GM19043 (cell line): ENCODE measurements around the gene MEOX2.

Experiments used
- ATAC-seq: cut with Tn5 transposase; IDR thresholded peaks from one replicate; pipeline ENCODE4 v1.9.1; 2021; ENCODE audit warnings: low read depth; ENCODE audit not compliant: unreplicated experiment

Gene MEOX2

DNA sequence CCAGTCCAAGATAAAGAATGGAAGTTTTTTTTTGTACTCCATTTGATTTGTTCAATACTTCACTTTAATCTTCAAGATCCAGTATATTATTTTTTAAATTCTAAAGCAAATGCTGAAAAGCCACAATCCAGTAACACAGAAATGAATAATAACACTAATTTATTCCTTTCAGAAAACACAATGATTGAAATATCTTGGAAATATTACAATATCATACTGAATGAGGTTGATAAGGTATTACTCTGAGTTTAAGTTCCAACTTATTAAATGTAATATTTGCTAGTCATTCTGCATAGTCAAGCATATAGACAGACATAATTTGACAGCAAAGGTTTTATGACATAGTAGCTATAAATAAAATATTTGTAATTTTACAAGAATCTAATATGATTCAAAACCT is 4.4 kb downstream of the MEOX2 start:
- ATAC-seq = no peak

GRCh38 chr7:15681631-15682030 is 4.9 kb downstream of the MEOX2 start:
- ATAC-seq = no peak

DNA sequence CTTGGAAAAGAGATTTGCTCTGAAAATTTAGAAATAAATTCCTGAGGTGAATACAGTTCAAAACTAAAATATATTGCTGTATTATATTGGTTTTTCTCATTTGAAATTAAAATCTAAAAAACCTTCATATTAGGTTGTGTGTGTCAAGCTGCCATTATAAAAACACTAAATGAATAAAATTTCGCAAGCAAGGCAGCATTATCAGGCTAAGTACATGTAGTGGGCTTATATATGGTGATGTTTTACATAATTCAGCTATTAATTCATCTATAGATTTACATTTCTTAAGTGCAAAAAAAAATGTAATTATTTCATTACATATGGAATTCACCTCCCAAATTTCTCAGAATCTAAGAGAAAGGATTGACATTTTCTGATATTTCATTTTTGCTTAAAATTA is 5.3 kb downstream of the MEOX2 start:
- ATAC-seq = no peak

DNA sequence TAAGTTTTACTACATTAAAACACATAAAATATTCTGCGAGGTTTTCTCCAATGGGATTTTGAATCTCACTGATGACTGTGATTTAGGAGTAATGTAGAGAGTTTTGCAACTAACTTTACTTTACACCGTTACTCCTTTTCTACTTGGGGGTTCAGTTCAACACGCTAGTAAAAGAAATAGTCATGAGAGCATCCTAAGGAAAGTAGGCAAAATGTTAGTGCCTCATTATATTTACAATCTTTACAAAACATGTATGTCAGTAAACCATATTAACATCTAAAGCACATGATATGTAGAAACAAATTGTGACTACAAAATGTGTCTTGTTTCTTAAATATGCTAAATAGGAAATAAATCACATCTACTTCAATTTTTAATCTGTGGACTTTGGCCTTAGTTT is 6.0 kb downstream of the MEOX2 start:
- ATAC-seq = no peak

- no peak for ATAC-seq
These were observed 7.2 kb downstream of the MEOX2 start for GRCh38 chr7:15679306-15679705.

- ATAC-seq = no peak
These were observed 7.8 kb downstream of the MEOX2 start for GRCh38 chr7:15678653-15679052.

DNA sequence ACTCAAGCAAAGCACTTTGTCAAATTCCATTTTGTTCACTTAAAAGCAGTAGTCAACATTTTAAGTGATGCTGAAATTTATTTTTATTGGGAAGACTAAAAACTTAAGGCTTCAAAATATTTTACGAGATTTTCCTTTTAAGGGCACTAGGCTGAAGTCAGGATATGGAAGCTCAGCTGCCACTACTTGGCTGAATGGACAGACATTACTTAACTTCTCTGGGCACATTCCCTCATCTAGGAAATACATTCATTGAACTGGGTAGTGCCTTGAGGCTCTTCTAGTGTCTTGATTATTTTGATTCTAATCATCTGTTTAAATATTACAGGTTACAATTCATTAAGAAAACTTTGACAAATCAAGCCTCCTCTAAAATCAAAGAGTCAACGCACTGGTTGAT is 11.1 kb downstream of the MEOX2 start:
- ATAC-seq = no peak

DNA sequence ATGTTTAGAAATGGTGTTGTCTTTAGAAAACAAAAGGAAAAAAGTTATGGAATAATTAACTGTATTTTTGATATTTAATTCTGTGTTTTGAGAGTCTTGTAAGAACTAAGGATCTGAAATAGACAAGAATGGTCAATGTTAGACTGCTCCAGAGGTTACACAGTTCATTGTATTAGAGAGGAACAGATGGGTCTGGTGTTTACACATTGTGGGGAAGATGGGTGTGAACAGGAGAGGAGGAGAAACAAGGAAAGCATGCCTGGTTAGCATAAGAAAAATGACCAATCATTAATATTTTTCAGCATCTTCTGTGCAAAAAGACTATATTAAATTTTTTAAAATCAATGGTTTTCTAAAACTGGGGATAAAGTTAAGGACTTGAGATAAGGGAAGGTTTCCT is 11.9 kb downstream of the MEOX2 start:
- ATAC-seq = no peak

DNA sequence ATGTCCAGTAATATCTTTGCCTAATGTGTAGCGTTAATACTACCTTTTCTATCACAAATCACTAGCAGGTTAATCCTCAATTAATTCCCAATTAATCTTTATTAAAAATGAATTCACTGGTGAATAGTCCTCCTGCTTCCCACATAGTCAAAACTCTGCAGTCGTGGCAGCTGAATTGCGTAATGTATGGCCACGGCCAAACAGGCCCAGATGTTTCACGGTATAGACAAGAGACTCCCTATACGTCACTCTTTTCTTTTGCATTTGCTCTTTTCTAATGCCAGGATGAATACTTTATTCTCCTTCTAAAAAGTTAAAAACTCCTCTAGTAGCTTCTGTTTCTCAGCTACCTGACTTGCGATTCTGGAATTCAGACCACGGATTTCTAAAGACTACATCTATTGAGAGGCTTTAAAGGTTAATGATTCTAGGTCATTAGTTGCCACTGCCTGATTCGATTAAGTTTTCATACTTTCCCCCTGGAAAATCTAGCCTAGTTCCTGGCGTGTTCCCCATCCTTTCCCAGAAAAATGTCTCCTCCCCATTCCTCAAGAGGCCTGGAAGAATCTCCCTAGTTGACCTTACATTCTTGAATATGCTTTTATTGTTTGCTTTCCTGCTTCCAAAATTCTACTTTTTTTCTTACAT is 16.9 kb downstream of the MEOX2 start:
- ATAC-seq = no peak

- ATAC-seq = no peak
These were observed 18.5 kb downstream of the MEOX2 start for GRCh38 chr7:15667991-15668390.

- ATAC-seq = no peak
These were observed 24.0 kb downstream of the MEOX2 start for GRCh38 chr7:15662451-15662850.

DNA sequence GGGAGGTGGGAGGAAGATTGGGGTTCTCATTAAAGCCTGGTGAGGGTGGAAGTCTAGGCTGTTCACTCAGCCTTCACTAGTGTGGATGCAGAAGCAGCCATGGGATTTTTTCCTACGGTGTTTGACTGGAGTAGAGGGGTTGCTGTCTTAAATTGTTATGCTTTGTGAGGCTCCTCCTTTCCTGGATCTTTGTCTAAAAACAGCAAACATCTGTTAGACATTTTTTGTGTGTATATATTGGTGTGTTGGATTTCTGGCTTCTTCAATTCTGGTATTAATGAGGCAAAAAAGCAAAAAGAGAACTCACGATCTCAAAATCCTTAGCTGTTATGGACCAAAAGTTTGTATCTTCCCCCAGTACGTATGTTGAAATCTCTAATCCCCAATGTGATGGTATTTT is 28.2 kb downstream of the MEOX2 start:
- no peak for ATAC-seq

DNA sequence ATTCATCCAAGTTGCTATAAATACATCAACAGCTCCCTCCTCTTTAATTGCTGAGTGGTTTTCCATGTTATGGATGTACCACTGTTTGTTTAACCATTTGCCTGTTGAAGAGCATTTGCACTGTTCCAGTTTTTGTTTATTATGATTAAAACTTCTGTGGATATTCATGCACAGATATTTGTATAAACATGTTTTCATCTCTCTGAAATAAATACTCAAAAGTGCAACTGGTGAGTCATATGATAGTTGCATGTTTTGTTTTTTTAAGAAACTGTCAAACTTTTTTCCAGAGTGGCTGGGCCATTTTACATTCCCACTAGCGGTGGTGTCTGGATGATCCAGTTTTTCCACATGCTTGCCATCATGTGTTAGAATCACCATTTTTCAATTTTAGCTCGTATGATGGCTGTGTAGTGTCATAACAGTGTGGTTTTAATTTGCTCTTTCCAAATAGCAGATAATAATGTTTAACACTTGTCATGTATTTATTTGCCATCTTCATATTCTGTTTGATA is 33.6 kb downstream of the MEOX2 start:
- no peak for ATAC-seq

GRCh38 chr7:15651693-15652092 is 34.8 kb downstream of the MEOX2 start:
- ATAC-seq = no peak

DNA sequence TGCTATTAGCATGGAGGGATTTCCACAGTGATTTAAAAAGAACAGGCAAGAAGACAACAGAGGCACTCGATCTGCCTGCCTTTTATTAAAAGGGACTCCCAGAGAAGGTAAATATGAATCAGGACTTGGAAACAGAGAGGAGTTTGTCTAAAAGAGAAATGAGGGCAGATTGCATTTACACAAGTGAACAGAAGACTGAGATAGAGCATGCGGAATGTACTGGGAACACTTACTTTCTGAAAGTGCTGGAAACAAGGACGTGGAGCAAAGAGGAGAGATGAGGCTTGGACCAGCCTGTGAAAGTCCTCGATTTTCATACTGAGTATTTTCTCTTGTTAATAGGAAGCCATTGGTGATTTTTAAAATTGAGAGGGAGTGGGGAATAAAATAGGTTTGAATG is 35.7 kb downstream of the MEOX2 start:
- ATAC-seq = no peak

DNA sequence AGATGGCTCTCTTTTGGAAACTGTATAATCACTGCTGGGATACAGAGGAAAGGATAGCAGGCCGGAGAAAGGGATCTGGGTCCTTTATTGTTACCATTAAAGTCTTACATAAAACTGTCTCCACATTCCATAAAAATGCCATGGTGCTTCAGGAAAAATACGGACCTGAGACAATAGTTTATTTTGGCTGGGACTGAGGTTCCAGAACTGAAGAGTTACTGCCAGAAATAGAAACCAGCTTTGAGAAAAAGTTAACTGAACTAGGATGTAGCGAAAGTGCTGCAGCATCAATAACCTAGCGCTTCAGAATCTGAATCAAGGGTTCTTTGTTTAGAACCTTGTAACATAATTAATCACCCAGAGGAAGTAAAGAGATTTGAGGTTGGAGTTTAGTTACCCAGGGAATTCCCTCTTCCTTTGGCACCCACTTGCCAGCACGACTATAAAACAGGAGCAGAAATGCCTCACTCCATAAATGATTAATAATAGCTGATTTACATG is 38.0 kb downstream of the MEOX2 start:
- no peak for ATAC-seq

DNA sequence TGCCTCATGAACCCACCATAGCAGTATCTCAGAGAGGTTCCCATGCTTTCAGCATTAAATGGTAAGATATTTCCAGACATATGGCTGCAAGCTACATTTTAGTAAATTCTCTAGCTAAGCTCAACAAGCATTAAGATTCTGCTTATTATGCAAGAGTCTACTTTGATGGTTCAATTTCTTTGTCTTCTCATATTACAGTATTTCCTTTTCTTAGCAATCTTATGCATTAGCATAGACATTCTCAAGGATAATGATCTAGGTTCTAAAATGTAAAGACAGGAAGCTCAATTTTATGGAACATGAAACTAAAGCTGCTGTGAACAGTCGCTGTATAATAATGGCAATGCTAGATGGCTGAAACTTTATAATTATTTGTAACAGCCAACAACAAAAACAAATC is 39.2 kb downstream of the MEOX2 start:
- no peak for ATAC-seq

- ATAC-seq = no peak
These were observed 43.3 kb downstream of the MEOX2 start for GRCh38 chr7:15643000-15643705.

GRCh38 chr7:15628876-15629275 is 57.6 kb downstream of the MEOX2 start:
- no peak for ATAC-seq

- no peak for ATAC-seq
These were observed 60.4 kb downstream of the MEOX2 start for GRCh38 chr7:15626041-15626440.

GRCh38 chr7:15625466-15625865 is 61.0 kb downstream of the MEOX2 start:
- ATAC-seq = no peak

DNA sequence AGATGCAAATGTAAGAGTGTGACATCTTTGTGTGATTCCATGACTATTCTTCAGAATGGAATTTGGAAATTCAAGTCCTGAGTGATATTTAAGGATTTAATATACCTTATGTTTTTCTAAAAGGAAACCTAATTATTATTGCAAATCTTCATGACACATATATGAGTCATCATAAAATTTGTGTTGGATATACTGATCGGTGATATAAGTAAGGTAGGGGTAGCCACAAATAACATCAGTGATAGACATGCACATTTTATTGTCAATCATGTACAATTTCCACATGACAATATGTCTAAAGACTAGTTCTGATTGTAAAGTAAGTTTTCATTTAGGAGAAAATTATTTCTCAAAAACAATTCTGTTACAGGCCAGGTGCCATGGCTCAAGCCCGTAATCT is 65.0 kb downstream of the MEOX2 start:
- ATAC-seq = no peak
